HL-60/S4 treated with phorbol 12-myristate 13-acetate at 8.2 ng/mL for 4 days and 3 days (cell line): ENCODE data around the gene HOXC9.

Source experiments
- in situ Hi-C: fragments of 300-500 bp; cut with MboI; formaldehyde crosslinking; loops from 2 replicates; pipeline ENCODE4 v1.15.0; 2022; ENCODE audit warnings: low sequenced_read_pairs

The HOXC9 gene

GRCh38 chr12:54000116-54001114 is at the start of gene HOXC9:
TSS of gene HOXC9 (plus strand) at chr12:54000161. CDS start at chr12:54000189, 28 bp downstream.
- in situ Hi-C loops: no loop called here

DNA sequence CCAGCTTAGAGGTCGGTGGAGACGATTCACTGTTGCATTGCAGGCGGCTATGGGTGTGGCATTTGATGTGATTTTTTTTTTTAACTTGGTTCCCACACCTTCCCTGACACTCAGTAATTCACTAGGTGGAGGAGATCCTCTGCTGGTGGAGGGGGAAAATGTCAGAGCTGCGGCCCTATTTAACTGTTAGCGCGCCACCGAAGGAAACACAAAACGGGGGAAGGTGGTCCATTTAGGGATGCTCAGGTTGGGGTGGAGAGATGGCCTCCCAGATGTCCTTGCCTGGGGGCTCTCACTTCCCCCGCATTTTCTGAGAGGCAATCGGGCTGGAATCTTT is 49.6 kb upstream of the HOXC9 start:
- in situ Hi-C loops: no loop called here

- in situ Hi-C loops: no loop called here
Observed at GRCh38 chr12:53950789-53951576, 49.0 kb upstream of the HOXC9 start.

GRCh38 chr12:53951577-53952334 is 48.2 kb upstream of the HOXC9 start:
- in situ Hi-C loops: no loop called here

- in situ Hi-C loops: no loop called here
Observed at GRCh38 chr12:53952335-53952694, 47.6 kb upstream of the HOXC9 start.

GRCh38 chr12:53952871-53953734 is 46.9 kb upstream of the HOXC9 start:
- in situ Hi-C loops: no loop called here

DNA sequence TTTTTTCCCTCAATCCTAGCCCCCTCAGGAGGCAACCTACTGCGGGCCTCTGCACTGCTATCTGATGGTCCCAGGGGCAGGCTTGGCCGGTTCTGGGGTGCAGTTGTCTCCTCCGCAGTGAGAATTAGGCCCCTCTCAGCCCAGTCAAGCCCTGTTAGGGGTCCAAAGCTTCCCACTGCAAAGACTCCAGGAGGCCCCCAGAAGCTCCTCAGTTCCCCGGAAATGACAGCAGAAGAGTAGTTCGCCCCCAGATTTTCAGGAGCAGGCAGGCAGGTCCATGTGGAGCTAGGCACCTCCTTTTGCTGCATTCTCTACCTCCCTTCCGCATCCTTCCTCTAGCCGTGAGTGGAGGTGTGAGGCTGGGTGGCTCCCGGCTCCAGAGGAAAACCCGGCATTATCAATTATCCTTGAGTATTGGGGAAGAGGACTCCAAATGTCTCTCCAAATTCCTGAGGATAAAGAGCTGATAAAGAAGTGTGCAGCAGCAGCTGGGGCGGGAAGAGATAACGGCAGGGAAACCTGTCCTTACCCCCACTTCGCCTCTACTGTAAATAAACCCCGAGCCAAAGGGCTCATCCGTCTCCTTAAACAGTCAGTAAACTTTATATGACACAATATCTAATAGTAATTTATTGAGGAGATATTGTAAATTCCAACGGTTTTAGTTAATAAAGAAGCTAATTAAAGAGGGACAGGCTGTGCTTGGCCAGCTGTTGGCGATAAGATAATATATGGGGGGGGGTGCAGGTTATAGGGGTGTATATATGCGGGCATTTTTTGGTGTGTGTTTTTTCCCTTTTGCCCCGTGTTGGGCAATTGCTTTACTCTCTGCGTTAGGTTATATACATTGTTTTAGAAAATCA is 45.9 kb upstream of the HOXC9 start:
- in situ Hi-C loops: no loop called here

DNA sequence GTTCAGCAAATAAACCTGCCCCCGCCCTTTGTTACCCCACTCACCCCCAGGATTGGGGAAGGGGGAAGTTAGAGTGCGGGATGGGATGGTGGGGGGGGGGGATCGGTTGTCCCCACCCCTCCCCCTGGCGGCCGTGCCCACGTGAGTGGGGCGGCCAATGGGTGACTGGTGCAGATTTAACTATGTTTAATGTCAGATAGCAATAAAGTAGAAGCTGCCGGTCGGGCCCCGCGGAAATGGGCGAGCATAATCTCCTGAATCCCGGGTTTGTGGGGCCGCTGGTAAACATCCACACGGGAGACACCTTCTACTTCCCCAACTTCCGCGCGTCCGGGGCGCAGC is 45.3 kb upstream of the HOXC9 start, which contains the start of gene HOXC12:
Gene HOXC12, plus strand, starts transcription at position 210 of the 342 bp plus-strand sequence. Its CDS starts 27 bp downstream, at position 237.
- in situ Hi-C loops: no loop called here

GRCh38 chr12:53955036-53955775 is 44.8 kb upstream of the HOXC9 start:
- in situ Hi-C loops: no loop called here

GRCh38 chr12:53955776-53956250 is 44.1 kb upstream of the HOXC9 start:
- in situ Hi-C loops: no loop called here

DNA sequence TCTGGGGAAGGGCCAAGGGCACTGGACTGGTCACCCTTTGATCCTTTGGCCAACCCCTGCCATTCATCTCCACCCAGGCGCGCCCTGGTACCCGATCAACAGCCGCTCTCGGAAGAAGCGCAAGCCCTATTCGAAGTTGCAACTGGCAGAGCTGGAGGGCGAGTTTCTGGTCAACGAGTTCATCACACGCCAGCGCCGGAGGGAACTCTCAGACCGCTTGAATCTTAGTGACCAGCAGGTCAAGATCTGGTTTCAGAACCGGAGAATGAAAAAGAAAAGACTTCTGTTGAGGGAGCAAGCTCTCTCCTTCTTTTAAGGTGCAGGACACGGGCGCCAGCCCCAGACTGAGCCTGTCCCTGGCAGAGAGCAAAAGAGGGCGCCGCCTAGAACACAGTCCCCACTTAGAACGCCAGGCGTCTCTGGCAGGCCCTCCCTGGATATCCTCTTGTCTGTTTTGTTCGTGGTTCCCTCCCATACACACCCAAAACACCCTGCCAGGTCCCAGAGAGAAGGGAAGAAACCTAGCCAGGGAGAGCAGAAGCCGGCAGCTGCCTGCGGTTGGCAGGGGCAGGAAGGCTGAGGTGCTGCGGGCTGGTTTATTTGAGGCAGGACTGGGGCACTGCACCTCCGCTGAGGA is 43.6 kb upstream of the HOXC9 start:
- in situ Hi-C loops: no loop called here

DNA sequence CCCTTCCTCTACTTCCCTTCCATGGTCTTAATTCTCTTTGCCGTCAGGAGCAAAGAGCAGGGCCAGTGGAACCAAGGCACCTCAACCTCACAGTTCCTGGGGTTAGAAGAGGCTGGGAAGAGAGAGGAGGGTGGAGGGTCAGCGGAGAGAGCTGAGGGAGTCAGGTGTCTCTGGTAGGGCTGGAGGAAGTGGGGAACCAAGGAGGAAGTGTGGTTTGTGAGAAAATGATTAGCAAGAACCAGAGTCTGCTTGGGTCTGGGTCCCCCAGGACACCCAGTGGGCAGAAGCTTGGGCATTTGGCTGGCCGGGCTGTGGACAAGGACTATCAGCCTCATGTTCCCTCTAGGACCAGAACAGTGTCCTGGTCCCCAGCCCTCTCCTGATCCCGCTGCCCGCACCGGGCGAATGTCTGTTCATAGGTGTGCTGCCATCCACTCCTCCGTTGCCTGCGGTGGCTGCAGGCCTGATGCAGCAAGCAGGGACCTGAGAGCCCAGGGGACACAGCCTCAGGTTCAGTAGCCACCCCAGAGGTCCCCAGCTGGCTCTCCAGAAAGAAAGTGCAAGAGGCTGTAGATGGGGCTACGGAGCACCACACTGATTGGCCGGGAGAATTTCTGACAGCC is 42.9 kb upstream of the HOXC9 start:
- in situ Hi-C loops: no loop called here

- in situ Hi-C loops: no loop called here
Observed at GRCh38 chr12:53958128-53958527, 41.8 kb upstream of the HOXC9 start.

GRCh38 chr12:53959314-53959713 is 40.6 kb upstream of the HOXC9 start:
- in situ Hi-C loops: no loop called here

DNA sequence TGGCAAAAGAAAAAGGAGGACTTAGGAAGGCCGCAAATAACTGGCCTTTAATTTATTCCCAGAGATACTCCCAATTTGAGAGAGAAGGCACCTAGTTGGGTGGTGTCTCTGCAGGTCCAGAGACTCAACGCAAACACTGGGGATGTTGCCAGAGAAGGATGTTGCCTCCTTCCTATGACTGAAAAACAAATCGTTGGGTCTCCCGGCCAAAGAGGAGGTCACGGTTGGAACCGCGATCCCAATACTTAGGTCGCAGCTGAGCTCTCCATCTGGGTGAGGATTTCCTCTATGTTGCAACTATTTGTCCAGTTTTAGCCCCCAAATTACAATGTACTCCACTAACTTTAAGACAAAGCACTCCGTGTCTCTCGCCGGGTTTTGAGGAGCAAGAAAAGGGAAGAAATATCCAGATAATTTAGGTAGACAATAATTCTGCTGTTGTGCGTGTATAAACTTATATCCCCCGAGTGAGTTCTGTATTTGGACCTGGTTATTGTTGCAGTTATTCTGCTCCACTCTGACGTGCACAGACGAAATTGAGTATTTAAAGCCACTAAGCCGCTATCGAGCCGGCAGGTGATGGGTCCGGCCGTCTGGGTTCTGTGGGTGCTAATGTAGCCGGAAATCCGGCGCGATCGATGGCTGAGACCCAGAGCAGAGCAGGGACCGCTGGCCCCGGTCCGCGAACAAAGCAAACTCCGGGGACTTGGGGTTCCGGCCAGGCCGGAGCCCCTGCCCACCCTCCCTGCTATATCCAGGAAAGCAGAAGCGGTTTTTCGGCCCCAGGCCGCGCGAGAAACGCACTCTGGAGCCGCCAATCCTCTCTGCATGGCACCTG is 39.6 kb upstream of the HOXC9 start:
- in situ Hi-C loops: no loop called here

DNA sequence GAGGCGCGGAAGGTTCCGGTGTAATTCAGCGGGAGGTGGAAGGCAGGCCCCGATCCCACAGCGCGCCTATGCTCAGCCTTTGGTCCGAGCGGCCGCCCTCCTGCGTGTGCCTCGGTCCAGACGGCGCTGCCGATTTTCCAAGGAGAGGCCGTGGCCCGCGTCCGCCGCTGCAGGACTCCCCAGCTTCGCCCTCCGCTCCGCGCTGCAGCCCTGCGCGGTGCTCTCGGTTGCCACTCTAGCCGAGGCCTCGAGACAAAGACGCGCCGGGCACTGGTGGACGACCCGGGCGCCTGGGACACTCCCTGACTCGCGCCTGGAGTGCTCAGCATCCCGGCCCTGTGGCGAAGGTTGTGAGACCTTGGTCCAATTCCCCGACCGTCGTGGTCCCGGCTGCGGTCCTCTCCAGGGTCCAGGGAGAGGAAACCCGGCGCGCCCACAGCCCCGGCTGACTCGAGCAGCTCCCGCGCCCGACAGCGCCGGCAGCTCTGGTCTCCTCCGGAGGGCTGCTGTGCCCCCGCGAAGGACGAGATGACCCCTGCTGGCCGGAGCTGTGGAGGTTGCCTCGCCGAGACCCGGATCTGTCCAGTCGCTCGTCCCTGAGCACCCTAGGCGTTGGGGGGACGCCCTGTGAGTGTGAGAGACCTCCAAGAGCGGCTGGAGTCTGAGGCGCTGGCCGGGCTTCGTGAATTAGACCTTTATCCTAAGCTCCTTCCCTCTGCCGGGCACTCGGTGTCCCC is 38.8 kb upstream of the HOXC9 start:
- in situ Hi-C loops: no loop called here
